ENCODE results near the gene SH3BP4. TPM values are rescaled to one million over a fixed set of nuclear protein-coding genes. Genes with fewer than 3 reads are reported as not detected.
A peak's percentile ranks its signal among the peaks of the same experiment; 100 is the strongest.

Gene SH3BP4
- total RNA-seq, 1 donor from 2014 or later: 37.1 TPM

- no peak overlapping the region for H3K27ac Mint-ChIP-seq (ENCODE audit: unreplicated experiment)
- H3K4me1 Mint-ChIP-seq: peaks cover 71% of the 10 kb centered on the region
- H3K27me3 Mint-ChIP-seq (ENCODE audit: low read depth): peaks cover 5% of the 10 kb centered on the region
- no peak overlapping the region for H3K4me3 Mint-ChIP-seq
- no peaks in the 10 kb centered on the region for H3K36me3 Mint-ChIP-seq (ENCODE audit: low read depth)
- TF ChIP-seq CTCF (conservative IDR thresholded peaks at IDR 0.05): no peak
- no peak for DNase-seq (ENCODE audit: low read depth, low spot score)
- H3K9me3 Mint-ChIP-seq: no peaks in the 10 kb centered on the region
These were observed 6.0 kb downstream of the SH3BP4 start for GRCh38 chr2:234957834-234958135.

- Mint-ChIP-seq H3K4me1 (peaks cover 67% of the 10 kb centered on the region), H3K36me3 (ENCODE audit: low read depth) (no peaks in the 10 kb centered on the region), H3K4me3 (peak overlapping the region; percentile 24), H3K27me3 (ENCODE audit: low read depth) (peaks cover 1% of the 10 kb centered on the region), H3K27ac (ENCODE audit: unreplicated experiment) (no peak overlapping the region), H3K9me3 (no peaks in the 10 kb centered on the region)
- DNase-seq (ENCODE audit: low read depth, low spot score): no peak
- no peak for TF ChIP-seq CTCF (conservative IDR thresholded peaks at IDR 0.05)
These were observed 6.5 kb downstream of the SH3BP4 start for GRCh38 chr2:234958311-234958710.

GRCh38 chr2:234958746-234959395, 7.1 kb downstream of the SH3BP4 start:
- no peak overlapping the region for H3K27ac Mint-ChIP-seq (ENCODE audit: unreplicated experiment)
- DNase-seq (ENCODE audit: low read depth, low spot score): no peak
- H3K27me3 Mint-ChIP-seq (ENCODE audit: low read depth): no peaks in the 10 kb centered on the region
- H3K4me3 Mint-ChIP-seq: peak overlapping the region; percentile 24
- H3K36me3 Mint-ChIP-seq (ENCODE audit: low read depth): no peaks in the 10 kb centered on the region
- H3K9me3 Mint-ChIP-seq: no peaks in the 10 kb centered on the region
- TF ChIP-seq CTCF (conservative IDR thresholded peaks at IDR 0.05): no peak
- H3K4me1 Mint-ChIP-seq: peaks cover 67% of the 10 kb centered on the region

GRCh38 chr2:234960175-234961088, 8.6 kb downstream of the SH3BP4 start:
- Mint-ChIP-seq H3K9me3 (no peaks in the 10 kb centered on the region), H3K27me3 (ENCODE audit: low read depth) (no peaks in the 10 kb centered on the region), H3K4me1 (peaks cover 66% of the 10 kb centered on the region), H3K27ac (ENCODE audit: unreplicated experiment) (peak overlapping the region; percentile 40), H3K4me3 (no peak overlapping the region), H3K36me3 (ENCODE audit: low read depth) (no peaks in the 10 kb centered on the region)
- TF ChIP-seq CTCF (conservative IDR thresholded peaks at IDR 0.05): no peak
- no peak for DNase-seq (ENCODE audit: low read depth, low spot score)

GRCh38 chr2:234961784-234962183, 10.0 kb downstream of the SH3BP4 start:
- Mint-ChIP-seq H3K9me3 (no peaks in the 10 kb centered on the region), H3K4me3 (no peak overlapping the region), H3K4me1 (peaks cover 60% of the 10 kb centered on the region), H3K27ac (ENCODE audit: unreplicated experiment) (no peak overlapping the region), H3K36me3 (ENCODE audit: low read depth) (no peaks in the 10 kb centered on the region), H3K27me3 (ENCODE audit: low read depth) (no peaks in the 10 kb centered on the region)
- DNase-seq (ENCODE audit: low read depth, low spot score): no peak
- no peak for TF ChIP-seq CTCF (conservative IDR thresholded peaks at IDR 0.05)

Measured in neural crest cell (in vitro differentiated cells).